HG03457 (cell line): ENCODE results near the gene RASSF1.
A peak's percentile ranks its signal among the peaks of the same experiment; 100 is the strongest.

ENCODE experiments used
- ATAC-seq: cut with Tn5 transposase; IDR thresholded peaks from one replicate; pipeline ENCODE4 v1.9.1; 2021; ENCODE audit warnings: moderate number of reproducible peaks; ENCODE audit not compliant: unreplicated experiment

RASSF1 gene

DNA sequence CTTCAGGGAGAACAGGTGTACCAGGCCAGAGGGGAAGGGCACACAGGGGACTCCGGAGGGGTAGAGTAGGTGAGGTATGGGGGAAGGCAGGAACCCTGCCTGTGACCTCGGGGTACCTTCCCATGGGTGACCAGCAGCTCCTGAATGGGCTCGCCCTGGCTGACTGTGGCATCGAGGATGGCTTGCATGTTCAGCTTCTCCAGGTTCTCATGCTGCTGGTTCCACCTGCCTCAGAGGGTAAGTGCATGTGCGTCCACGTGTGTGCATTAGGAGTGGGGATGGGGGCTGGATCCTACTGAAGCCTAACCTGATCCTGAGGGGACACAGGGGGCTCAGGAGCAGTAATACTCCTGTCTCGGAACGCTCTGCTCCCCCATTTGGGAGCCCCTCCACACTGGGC is 4.4 kb upstream of the RASSF1 start:
- ATAC-seq = no peak

DNA sequence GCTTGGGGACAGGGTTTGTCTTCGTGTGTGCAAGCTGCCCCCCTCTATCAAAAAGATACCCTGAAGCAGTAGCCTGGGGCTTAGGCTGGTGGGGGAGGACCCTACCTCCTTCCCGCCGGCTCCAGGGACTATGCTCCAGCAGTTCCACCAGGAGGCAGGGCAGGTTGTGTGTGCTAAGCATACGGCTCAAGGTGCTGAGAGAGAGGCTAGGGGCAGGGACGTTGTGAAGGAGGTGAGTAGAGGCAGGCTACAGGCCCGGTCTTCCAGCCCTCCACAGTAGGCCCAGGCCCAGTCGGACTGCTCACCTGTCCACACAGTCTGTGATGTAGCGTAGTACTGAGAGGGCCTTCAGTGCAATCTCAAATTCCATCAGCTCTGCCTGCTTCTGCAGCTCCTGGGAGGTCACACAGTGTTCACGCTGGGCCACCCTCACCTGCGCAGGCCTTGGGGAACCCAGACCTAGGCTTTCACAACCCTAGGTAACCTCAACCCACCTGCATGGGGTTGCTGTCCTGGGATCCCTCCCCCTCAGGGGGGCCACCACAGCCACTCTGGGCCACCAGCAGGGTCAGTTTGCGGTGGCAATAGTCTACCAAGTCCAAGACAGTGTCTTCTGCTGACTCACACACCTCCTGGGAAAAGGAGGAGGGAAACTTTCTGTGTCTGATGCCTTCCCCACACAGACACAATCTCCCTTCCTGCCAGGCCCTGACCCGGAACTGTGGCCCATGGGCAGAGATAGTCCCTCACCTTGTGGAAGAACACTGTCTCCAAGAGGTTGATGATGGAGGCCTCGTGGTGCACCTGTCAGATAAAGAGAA is 2.4 kb upstream of the RASSF1 start:
- ATAC-seq = no peak

DNA sequence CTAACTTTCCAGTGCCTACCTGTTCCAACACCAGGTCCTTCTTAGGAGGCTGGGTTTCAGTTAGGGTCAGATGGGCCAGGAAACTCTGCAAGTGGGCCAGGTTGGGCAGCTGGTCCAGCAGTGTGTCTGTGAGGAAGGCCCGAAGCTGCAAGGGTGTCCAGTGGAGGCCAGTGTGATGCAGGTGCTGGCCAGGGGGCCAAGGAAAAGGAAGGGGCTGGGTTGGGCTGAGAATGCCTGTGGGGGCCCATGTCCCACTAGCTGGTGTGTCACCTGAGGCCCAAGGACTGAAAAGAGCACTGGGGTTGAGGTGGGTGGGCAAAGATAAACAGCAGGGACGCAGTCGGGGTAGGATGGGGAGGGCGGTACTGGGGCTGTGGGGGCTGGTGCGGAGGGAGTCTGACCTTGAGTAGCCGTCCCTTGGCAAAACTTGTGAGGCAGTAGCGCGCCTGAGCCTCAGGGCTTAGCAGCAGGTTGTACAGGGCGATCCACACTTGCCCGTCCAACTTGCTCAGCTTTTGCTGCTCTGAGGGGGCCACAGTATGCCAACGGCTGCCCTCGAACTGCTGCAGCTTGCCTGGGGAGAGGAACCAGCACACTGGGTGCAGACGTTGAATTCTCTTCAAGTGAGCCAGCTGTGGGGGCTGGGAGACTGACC is 1.5 kb upstream of the RASSF1 start:
- ATAC-seq = no peak

DNA sequence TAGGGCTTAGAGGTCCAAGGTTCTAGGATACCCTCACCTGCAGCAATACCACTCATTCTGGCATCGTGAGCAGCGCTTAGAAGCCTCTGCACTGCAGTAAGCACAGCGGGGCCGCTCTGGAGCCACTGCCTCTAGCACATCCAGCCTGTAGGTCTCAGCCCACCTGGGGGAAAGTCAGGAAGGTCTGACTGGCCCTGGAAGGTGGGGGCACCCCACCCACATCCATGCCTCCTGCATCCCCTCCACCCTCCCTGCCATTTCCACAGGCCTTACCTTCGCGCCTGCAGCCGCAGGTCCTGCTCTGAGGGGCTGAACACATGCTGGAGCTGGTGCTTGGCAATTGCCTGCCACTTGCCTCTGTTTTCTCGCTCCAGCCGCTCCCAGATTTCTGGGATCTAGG is 901 bp upstream of the RASSF1 start:
- ATAC-seq = no peak

DNA sequence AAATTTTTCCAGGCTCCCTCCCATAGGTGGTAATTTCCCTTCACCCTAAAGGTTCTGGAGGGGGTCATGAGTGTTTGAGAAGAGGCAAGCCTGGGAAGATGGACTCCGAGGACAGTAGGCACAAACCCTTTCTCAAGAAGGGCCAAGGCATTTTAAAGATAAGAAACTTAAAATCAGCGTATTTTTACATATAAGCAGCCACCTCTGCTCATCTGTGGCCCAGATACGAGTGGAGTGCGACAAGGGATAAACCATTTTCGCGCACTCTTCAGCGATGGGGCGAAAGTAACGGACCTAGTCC is 539 bp downstream of the RASSF1 start:
- no peak for ATAC-seq

DNA sequence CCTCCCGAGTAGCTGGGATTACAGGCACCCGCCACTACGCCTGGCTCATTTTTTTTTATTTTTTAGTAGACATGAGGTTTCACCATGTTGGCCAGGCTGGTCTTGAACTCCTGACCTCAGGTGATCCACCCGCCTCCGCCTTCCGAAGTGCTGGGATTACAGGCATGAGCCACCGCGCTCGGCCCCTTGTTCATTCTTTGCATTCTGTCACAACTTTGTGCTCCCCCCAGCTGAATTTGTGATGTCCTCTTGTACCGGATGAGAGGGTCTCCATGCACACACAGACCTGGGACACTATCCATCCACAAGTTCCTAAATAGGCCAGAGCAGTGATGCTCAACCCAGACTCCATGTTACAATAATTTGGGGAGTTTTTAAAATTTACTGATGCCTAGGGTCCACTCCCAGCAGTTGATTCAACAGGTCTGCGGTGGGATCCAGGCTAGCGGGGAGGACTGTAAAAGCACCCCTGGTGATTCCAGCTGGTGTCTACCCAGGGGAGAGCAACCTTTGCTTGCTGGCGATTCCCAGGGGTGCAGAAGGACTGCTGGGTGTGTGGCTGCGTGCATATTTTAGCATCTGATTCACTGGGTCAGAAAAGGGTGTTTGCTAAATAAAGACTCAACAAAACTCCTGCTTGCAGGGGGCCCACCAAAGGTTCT is 1.0 kb downstream of the RASSF1 start:
- ATAC-seq = no peak

DNA sequence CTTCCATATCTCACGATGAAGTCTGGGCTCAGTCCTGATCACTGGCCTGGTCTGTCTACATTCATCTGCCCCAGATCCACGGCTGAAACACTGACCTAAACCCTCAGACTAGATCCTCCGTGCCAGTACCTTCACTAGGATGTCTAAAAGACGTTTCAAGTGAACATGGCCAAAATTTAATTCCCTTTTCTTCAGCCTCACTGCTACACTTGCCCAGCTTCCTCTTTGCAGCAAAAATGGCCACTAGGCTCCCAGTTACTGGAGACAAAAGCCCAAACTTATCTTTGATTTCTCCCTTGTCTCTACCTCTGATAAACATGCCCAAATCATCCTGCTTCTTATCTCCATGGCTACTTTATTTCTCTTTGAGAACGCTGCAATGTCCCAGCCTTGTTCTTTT is 1.7 kb downstream of the RASSF1 start:
- ATAC-seq = no peak

DNA sequence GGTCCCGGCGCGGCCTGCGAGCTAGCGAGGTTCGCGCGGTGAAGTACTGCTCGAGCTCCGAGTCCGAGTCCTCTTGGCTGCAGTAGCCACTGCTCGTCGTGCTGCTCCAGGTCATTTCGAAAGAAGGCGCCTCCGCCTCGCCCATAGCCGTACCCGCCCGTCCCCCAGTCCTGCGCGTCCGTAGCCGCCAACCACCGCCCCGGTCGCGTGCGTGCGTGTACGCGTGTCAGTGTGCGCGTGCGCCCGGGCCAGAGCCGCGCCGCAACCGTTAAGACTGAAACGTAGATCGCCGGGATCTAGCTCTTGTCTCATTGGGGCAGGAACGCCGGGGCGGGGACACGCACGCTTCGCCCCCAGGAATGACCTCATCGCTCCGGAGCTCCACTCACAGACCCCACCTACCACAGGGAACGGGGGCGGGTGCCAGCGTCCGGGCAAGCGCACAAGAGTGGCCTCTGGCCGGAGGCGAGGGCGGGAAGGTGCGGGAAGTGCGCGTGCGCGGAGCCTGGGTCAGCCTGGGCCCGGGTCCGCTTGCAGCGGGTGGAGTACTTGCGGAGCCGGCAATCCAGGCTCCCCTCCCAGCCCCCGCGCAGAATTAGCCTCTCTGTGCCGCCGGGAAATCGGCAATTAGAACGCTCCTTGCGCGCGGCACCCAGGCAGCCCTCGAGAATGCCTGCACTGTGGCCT is 3.3 kb downstream of the RASSF1 start:
- ATAC-seq = peak; percentile 48

DNA sequence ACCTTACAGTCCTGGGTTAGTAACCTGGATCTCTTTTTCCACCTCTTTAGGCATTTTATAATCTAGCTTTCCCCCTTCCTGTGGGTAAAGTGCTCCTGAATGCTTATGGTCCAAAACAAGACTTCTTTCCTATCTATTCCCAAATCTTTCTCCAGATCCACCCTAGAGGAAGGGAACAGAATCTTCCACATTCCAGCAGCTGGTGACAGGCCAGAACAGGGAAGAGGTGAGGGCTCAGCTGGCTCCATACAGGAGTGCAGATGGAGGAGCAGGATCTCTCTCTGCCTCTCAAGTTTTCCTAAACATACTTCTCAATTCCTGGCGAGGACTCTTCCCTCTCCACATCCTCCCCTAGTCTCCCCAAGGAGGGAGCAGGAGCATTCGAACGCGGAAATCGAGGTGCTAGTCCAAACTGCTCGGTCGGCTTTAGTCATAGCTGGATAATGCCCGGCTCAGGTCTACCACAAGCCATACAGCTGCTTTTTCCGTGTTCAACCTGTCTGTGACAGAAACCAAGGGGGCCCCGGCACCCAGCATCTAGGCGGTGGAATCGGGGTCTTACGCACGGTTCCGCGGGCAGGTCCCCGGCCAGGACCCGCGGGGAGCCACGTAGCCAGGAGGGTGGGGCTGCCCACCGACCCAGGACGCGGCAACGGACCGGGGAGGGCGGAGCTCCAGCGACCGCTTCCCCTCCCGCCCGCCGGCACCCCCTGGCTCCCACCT is 4.0 kb downstream of the RASSF1 start:
- ATAC-seq = peak; percentile 12

DNA sequence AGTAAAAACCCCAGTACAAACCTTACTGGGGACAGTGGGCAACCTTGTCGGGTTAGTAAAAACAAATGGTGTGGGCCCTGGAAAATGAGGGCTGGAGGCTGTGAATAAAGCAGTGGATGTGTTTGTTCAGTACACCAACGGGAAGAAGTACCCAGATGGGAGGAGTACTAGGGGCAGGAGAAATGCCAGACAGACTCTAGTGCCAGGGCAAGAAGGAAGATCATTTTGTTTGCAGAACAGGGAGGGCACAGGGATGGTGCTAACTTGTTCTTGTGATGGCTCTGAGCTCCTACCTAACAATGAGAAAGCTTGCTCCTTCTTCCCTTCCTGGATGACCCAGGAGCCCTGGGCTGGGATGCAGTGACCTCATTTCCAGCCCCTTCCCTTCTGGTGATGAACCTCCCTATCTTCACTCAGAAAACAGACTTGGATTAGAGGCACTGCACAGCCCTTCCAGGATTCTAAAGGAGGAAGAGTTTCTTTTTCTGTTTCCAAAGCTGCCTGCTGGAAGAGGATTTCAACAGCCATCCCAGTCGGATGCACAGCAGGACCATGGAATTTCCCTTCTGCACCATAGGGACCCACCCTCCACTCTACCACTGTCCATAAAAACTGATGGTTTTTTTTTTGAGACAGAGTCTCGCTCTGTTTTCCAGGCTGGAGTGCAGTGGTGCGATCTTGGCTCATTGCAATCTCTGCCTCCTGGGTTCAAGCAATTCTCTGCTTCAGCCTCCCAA is 6.1 kb downstream of the RASSF1 start:
- ATAC-seq = no peak

DNA sequence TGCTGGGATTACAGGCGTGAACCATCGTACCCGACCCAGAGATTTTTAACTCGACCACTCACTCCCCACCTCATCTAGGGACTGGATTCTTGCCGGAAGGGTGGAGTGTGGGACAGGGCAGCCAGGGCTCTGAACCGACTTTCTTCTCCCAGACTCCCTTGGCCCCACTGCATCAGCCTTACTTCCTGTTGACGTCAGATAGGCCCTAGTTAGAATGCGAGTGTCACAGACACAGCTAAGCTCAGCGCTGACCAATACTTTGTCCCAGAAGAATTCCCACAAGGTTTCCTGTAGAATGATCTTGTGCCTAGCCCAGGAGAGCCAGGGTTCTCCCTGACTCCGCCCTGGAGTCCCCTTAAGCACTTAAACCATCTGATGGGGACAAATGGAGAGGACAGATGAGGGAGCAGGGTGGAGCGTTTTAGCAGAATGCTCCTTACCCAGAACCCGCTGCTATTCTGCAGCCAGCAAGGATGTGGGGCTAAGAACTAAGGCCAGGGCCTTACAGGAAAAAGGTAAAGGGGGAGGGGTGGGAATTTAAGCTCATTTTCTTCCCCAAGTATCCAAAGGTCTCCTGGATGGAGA is 6.8 kb downstream of the RASSF1 start:
- no peak for ATAC-seq

DNA sequence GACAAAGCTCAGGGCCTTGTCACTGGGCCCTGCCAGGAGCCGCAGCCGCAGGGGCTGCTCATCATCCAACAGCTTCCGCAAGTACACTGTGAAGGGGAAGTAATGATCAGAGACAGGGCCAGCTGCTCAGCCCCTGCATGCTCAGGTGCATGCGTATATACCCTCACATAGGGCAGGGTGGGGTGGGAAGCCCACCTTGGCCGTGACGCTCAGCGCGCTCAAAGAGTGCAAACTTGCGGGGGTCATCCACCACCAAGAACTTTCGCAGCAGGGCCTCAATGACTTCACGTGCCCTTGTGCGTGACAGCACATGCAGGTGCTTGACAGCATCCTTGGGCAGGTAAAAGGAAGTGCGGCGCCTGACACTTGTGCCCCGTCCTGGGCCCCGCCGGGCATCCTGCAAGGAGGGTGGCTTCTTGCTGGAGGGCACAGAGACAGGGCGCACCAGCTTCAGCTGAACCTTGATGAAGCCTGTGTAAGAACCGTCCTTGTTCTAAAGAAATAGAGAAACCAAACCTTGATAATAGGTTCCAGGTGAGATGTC is 9.2 kb downstream of the RASSF1 start:
- no peak for ATAC-seq

DNA sequence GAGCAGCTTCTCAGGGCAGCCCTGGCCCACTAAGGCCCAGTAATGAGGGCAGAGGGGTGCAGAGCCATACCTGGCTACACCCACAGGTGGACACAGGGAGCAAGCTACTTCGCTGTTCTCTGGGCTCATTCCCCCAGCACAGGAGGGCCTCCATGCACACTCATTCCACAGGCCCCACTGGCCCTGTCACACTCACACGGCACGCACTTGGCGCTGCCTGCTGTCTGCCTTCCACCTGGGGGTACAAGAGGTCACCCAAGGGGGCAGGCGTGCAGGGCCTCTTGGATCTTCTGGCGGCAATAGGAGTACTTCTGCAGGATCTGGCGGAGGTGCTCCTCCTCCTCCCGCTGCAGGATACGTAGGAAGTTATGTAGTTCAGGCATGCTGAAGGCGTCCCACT is 10.3 kb downstream of the RASSF1 start:
- no peak for ATAC-seq

DNA sequence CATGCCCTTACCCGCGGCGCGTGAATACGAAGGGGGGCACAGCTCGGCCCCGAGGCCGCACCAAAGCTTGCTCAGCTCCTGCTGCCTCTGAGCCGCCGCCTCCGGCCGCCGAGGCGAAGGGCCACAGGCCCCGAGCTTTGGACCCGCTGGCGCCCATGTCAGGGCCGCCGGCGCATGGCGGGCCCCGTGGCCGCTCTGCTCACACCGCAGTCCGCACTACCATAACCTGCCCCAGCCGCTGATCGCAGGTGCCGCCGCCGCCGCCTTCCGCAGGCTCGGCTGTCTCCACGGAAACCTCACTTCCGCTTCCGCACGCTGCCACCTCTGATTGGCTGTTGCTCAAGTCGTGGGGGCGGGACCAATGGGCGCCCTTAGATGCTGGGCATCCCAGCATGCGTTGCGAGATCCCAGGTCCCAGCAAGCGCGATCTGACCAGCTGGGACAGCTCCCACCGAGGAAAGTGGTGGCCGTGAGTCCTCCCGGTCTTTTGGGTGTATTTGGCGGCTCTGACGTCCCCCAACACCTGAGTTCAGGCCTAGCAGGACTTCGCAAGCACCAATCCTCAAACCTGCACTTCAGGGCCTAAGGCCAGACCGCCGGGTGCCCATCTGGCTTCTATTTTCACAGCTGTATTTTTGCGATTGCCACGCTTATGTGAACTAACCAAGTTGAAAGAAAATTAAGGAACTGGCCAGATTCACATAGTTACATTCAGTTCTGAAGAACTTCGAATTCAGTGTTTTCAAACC is 12.5 kb downstream of the RASSF1 start, which contains the start of gene TUSC2:
TUSC2 (minus strand) TSS at position 281 of the 749 bp plus-strand sequence; CDS start at position 157, 124 bp downstream.
- ATAC-seq = peak; percentile 64

DNA sequence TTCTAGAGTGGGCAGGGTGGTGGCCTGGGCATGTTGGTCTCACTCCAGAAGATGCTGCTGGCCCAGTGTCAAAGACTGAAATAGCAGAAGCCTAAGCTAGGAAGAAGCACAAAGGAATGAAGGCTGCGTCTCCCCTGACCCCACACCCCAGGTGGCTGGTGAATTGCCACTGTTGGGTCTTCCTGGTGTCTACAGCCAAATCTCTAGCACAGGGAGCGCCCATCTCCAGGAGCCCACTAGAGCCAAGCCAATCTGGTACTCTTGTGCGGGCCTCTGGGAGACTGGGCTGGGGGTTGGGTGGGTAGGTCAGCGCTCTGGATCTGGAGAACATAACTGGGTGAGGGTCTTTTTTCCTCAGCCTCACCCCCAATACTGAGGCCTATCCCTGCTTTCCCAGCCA is 13.5 kb downstream of the RASSF1 start:
- no peak for ATAC-seq

DNA sequence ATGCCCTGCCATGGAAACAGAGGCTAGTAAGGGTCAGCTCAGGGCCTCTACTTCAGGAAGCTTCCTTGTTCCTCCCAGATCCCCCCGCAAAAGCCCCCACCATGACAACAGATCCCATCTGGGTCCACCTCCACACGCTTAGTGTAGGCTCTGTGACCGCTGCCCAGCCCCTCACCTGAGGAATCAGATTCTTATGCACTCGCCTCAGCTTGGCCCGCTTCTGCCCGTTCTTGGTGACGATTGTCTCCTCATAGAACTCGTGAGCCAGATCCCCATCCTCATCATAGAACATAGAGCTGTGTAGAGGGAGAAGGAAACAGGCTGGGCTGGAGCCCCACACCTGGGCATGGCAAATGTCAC is 14.5 kb downstream of the RASSF1 start:
- ATAC-seq = no peak

DNA sequence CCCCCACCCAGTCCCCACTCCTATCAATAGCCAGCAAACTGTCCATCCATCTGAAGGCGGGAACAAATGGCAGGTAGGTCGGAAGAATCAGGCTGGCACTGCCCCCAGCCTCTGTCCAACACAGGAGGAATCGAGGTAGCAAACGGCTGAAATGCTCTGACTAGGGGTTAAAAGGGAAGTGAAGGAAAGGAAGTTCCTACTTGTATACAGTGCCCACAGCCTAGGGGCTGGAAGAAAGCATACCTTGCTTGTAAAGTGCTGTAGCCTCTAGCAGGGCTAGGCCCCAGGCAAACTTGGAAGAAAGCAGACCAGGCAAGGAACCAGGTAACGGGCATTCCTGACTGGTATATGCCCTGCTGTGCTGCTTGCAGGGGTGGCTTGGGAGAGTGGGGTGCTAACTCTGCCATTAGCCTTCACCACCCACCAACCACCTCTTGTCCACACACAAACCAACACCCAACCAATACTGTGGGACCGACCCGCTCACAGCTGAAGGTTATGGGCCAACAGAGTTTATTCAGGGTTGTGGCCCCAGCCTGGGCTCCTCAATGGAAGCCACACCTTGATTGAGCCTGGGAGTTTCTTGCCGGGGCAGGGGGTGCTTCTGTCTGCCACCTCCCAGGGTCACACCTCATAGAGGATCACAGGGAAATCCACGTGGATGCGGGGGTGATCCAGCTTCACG is 15.0 kb downstream of the RASSF1 start:
- ATAC-seq = no peak

DNA sequence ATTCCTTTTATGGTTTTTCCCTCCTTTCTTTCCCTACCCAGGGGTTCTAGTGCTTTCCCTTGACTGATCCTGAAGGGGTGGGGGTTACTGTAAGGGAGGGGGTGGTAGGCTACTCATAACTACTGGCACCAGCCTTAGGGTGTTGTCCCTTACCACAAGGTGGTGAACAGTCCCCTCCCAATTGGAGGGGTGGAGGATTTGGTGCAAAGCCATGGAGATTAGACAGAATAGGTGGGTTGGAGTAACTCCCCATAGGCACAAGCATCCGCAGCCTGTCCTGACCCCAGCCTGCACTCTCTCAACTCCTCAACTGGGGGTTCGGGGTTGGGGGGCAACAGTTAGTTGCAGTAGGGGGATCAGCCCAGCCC is 15.5 kb downstream of the RASSF1 start:
- no peak for ATAC-seq
